B cell (primary cell): ENCODE measurements around the gene CCDC187.

Source experiments
- EZH2 ChIP-seq: IDR thresholded peaks from 2 replicates; pipeline ENCODE4 v1.6.1; 2012; ENCODE audit warnings: borderline replicate concordance, low read depth, mild to moderate bottlenecking, moderate library complexity, low read length; ENCODE audit not compliant: insufficient read depth, poor library complexity, severe bottlenecking
- TF ChIP-seq, protein P1 (sequence below): fragments of 200-600 bp; IDR thresholded peaks from one replicate; pipeline ENCODE4 v1.8.0; 2022; ENCODE audit warnings: antibody characterized with exemption, mild to moderate bottlenecking

- TF ChIP-seq, protein P1, sequence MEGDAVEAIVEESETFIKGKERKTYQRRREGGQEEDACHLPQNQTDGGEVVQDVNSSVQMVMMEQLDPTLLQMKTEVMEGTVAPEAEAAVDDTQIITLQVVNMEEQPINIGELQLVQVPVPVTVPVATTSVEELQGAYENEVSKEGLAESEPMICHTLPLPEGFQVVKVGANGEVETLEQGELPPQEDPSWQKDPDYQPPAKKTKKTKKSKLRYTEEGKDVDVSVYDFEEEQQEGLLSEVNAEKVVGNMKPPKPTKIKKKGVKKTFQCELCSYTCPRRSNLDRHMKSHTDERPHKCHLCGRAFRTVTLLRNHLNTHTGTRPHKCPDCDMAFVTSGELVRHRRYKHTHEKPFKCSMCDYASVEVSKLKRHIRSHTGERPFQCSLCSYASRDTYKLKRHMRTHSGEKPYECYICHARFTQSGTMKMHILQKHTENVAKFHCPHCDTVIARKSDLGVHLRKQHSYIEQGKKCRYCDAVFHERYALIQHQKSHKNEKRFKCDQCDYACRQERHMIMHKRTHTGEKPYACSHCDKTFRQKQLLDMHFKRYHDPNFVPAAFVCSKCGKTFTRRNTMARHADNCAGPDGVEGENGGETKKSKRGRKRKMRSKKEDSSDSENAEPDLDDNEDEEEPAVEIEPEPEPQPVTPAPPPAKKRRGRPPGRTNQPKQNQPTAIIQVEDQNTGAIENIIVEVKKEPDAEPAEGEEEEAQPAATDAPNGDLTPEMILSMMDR: no peak
- no peak for TF ChIP-seq EZH2
Observed at GRCh38 chr9:136204145-136204805, 99.6 kb downstream of the CCDC187 start.
